T-helper 9 cell (primary cell): Measurements from ENCODE around the gene CLMP.
"Not testable (repeated sequence)": the region's sequence is repeated elsewhere in the genome, so short reads cannot be mapped to it uniquely, and the experiment has no call there.

Source experiments
- DNase-seq: peaks from one replicate; pipeline ENCODE4 v3.0.0-alpha.2; 2020

Gene CLMP

DNA sequence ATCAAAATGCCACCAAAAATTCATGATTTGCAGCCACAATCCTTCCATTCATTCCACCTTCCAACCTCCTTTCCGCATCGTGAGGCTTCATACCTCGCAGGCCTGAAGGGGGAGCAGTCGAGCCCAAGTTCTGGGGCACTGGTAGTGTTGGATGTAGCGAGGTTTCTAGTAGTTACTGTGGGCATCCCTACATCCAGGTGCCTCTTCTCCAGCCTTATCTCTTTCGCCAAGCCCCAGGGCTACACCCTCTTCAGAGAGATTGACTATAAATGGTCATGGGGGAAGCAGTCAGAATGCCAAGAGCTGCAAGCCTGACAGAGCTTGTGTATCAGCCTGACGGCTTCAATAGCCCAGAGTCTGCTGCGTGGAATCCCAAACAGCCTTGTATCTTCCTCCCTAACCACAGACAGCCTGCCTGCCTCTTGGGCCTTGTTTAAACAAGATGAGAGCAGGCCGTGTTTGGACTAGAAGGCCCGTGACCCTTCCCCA lies 28.9 kb downstream of the CLMP start:
- DNase-seq, result no peak

DNA sequence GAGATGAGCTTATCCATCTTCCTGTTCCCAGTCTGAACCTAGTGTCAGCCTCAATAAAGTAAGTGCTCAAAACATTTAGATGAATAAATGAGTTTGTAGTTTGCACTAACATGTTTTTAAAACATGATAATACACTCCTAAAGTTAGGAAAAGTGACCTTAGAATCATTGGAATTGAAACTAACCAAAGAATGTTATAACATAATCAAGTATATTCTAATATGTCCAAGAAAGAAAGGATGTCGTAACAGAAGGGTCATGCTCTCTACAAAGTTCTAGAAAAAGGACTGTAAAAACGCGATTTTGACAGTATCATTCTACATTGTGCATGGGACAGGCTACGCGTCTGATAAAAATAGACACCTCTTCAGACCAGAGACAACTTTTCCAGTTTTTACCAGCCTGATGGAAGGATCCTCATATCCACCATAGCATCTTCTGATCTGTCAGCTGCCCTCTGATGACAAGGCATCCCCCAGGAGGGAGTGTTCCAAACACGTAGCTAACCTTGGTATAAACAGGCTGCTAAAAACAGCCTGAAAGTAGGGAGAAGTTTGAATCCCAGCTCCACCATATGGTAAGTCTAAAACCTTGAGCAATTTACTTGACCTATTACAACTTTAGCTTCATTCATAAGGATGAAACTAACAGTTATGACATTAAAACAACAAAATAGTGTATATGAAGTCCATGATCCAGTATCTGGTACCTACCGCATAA lies 30.2 kb downstream of the CLMP start:
- DNase-seq, result no peak

DNA sequence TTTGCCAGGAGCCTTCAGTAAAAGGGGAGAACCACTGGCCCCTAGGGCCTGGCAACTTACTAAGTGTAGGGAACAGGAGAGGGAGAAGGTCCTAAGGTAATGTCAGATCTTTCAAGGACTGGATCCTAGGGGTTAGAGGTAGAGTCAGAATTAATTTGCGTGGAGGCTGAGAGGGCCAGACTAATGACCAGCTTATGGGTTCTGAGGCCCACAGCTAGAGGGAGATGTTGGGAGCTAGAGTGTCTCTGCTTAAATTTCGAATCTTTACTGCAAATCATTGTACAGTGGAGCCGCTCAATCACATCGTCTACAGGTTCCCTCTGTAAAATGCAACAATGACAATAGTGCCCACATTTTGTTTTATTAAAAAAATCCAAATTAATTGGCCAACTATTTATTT lies 31.4 kb downstream of the CLMP start:
- no peak for DNase-seq

DNA sequence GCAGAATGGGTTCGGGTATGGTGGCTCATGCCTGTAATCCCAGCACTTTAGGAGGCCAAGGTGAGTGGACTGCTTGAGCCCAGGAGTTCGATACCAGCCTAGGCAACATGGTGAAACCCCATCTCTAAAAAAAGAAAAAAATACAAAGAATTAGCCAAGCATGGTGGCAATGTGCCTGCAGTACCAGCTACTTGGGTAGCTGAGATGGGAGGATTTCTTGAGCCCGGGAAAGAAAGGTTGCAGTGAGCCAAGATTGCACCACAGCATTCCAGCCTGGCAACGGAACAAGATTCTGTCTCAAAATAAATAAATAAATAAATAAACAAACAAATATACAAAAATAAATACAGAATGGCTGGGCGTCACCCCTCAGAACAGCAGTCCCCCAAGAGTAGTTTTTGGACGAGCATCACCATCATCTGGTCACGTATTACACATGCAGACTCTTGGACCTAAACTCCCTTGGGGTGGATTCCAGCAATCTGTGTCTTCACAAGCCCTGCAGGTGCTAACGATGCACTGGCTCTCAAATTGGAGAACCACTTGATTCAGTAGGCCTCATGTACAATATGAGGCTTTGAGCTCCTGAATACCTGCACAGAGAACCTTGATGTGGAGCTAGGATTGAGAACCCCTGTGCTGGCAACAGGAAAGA lies 33.5 kb downstream of the CLMP start:
- no peak for DNase-seq

DNA sequence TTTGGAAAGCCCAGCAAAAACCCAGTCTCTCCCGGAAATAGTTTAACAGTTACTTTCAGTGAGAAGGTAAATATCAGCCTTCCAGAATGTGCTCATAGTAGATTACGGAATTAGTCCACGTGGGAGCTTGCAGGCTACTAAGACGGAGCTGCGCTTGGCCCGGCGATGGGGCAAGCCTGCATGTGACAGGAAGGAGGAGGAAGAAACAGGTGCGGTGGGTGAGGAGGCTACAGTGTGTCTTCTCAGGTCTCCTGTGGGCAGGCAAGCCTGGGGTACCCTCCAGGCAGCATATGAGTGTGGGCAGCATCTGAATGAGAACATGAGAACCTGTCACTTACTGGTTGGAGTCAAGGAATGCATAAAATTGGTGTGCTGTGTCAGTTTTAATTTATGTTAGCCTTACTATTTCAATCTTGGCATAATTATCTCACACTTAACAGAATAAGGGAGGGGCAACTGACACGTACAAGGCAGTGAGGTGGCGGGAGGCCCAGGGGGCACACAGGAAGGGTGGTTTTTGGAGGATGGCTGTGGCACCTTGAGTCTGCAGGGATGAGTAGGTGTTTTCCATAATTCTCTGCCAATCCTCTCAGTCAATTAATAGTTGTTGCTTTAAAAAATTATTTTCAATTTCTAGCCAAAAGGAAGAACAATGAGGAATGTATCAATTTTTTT lies 35.7 kb downstream of the CLMP start:
- DNase-seq, result no peak

DNA sequence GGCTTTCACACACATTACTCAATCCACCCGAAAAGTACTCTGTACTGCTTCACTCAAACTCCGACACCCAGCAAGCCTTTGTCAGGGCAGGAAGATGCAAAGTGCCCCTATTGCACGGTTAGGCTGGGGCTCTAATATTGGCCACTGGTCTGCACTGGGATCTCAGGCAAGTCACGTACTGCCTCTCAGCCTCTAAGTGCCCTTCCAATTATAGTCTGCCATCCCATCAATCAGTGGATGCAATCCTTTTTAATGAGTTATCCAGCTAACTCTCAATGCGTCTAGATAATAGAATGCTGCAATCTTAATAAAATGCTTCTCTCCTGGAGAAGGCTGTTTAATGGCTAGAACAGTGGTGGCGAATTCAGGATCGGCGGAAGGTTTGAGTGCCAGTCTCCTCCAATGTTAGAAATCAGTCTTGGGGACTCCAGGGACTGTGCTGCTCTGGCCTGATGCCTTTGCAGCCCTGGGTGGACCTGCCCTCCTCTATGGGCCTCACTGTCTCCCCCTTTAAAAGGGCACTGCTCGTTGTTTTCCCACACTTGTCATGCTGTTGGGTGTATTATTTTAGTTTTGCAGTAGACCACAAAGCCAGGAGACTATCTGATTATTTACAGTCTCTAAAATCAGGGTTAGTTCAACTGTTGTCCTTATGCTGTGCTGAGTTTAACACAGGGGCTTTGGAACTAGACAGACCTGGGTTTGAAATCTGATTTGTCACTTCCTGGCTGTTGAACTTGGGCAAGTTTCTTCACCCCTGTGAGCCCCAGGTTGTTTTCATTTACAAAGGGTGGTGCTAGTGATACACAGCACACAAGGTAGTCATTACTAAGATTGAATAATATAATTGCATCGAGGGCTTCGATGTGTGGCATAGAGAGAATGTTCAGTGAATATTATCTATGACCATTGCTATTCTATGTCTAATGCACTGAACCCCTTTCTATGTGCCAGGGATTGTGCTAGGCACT lies 36.7 kb downstream of the CLMP start:
- no peak for DNase-seq

DNA sequence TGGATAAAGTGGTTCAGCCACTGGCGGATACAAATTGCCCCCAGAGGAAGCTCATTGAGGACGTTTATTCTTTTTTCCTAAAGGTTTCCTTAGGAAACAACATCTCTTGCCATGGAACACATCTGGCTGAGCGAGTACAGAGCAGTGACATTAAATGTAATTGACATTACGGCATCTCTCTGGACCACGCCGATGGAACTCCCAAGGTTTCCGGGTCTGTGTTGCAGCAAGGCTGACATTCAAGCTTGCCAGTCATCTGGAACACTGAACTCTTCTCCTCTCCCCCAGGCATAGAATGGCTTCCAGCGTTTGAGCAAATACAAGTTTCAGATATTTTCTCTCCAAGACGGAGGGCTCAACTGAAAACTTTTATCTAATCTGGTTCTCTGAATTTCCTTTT lies 42.1 kb downstream of the CLMP start:
- no peak for DNase-seq

DNA sequence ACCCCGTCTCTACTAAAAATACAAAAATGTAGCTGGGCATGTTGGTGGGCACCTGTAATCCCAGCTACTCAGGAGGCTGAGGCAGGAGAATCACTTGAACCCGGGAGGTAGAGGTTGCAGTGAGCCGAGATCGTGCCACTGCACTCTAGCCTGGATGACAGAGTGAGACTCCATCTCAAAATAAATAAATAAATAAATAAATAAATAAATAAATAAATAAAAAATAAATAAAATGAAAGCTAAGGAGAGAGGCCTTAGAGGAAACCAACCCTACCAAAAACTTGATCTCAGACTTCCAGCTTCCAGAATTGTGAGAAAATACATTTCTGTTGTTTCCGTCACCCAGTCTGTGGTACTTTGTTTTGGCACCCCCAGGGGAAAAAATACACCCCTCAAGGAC lies 42.7 kb downstream of the CLMP start:
- not testable (repeated sequence) for DNase-seq

DNA sequence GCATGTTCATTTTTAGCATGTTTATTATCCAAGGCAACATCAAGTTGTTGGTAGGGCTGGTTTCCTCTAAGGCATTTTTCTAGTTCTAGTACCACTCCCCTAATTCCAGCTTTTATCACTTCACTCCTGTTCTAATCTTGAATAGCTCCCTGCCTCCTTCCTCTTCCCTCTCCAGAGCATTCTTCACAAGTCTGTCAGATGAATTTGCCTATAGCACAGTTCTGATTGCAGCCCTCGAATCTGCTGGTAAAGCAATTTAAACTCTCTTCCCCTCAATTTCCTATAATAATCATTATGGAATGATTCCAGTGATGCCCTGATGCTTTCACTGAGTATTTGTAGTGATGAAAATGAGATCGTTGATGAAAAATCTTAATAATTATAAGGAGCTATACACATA lies 43.3 kb downstream of the CLMP start:
- DNase-seq, result no peak

DNA sequence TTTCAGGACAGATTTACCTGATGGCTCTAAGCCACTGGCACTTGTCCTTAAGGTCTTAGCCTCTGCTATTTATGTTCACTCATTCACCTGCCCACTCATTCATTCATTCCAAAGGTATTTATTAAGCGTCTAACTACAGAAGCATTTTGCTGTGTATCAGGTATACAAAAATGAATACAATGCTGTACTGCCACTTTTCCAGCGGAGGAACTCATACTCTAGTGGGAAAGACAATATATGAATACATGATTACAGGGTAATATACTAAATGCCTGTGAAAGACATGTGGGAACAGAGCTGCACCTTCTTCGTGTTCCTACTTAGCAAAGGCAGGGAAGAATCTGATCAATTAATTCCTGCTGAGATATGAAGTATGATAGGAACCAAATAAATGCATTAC lies 43.7 kb downstream of the CLMP start:
- no peak for DNase-seq

DNA sequence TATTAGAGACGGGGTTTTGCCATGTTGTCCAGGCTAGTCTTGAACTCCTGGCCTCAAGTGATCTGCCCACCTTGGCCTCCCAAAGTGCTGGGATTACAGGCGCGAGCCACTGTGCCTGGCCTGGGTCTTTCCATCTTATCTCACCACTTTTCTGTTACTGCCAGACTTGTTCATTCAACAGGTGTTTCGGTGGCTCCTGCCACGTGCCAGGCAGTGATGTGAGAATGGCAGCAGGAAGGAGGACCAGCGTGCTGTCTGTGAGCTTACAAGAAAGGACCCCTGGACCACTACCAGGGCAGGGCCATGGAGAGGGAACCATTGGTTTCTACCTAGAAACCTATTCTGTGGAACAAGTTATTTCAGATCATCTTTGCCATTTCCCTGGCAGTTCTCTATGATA lies 44.2 kb downstream of the CLMP start:
- DNase-seq, result no peak

DNA sequence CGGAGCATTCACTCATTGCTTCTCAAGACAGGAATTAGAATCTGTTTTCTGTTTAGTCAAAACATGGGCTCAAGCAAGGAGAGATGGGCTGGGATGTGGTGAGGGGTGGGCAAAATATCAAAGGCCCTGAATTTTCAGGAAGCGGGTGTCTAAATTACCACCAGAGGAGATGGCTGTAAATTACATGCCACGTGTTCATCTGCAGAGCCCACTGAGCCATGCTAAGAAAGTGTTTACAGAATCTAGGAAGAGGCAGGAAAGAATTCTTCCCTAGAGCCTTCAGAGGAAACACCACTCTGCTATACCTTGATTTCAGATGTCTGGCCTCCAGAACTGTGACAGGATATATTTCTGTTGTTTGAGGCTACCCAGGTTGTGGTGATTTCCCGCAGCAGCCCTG lies 46.1 kb downstream of the CLMP start:
- no peak for DNase-seq

DNA sequence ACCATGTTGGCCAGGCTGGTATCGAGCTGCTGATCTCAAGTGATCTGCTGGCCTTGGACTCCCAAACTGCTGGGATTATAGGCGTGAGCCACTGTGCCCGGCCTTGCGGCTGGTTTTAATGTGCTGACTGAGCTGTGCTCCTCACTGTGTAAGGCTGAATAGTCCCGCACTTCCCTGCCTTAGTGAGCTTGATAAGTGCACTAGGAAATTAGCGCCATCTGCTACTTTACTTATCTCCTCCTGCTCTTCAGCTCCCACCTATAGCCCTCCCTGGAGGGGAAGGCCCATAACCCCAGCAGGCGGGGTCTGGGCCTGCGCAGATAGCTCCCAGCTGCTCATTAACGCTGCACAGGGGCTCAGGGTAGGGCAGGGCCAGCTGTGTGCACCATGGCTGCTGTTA lies 49.4 kb downstream of the CLMP start:
- DNase-seq, result no peak

DNA sequence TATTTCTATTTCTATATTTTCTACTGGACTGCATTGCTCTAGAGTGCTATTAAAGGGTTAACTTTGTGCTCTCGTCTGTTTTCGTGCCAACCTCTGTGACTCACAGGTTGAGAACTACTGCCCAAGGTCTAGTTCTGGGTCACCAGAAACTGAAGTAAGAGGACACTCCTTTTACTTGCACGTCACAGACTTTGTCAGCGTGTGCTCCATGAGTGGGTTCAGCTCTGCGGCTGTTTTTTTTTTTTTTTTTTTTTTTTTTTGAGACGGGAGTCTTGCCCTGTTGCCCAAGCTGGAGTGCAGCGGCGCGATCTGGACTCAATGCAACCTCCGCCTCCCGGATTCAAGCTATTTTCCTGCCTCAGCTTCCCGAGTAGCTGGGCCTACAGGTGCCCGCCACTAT lies 49.8 kb downstream of the CLMP start:
- no peak for DNase-seq

DNA sequence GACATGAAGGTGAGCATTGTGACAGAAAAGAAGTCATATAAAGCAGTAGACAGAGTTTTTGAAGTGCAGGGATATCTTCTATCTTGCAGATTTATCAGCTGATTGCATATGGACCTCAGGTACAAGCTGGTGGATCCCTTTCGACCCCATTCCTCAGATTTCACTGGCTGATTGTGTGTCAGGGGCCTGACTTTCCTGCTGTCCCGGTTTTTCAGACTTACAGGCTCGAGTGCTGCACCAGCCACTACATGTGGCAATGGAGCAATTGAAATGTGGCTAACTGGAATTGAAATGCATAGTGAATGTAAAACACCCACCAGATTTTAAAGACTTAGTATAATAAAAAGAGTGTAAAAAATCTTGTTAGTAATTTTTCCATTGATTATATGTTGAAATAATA lies 50.3 kb downstream of the CLMP start:
- DNase-seq, result no peak

DNA sequence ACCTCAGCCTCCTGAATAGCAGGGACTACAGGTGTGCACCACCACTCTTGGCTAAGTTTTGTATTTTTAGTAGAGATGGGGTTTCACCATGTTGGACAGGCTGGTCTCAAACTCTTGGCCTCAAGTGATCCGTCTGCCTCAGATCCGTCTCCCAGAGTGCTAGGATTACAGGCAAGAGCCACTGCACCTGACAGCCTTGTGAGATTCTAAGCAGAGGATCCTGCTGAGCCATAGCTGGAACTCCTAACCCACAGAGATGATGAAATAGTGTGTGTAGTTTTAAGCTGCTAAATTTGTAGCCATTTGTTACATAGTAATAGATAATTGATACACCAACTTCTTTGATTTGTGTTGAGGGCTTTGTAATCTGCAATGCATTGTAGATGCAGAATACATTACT lies 51.1 kb downstream of the CLMP start:
- no peak for DNase-seq

DNA sequence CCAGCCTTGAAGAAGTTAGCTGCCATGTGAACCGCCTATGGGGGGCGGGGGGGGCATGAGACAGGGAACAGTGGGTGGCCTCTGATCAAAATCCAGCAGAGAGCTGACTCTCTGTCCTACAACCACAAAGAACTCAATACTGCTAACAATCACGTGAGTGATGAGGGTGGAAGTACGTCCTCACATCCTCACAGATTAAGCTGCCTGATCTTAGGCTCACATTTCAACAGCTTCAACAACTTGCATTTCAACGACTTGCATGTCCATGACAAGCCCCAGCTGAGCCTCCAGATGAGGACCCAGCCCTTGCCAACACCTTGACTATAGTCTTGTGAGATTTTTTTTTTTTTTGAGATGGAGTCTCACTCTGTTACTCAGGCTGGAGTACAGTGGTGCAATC lies 51.6 kb downstream of the CLMP start:
- no peak for DNase-seq

DNA sequence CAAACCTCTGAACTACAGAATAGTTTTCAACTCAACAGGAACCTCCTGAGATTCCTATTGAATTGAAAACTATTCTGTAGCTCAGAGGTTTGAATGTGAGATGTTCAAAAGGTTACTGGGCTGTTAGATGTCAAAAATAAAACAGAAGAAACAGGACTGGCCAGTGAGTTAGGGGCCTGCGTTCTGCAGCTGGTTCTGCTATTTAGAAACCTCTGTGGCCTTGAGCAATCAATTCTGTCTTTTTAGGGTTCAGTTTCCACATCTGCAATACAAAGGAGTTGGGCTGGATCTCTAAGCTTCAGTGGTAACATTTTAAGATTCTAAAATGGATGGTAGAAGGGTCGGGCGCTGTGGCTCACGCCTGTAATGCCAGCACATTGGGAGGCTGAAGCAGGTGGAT lies 55.8 kb downstream of the CLMP start:
- DNase-seq, result no peak

DNA sequence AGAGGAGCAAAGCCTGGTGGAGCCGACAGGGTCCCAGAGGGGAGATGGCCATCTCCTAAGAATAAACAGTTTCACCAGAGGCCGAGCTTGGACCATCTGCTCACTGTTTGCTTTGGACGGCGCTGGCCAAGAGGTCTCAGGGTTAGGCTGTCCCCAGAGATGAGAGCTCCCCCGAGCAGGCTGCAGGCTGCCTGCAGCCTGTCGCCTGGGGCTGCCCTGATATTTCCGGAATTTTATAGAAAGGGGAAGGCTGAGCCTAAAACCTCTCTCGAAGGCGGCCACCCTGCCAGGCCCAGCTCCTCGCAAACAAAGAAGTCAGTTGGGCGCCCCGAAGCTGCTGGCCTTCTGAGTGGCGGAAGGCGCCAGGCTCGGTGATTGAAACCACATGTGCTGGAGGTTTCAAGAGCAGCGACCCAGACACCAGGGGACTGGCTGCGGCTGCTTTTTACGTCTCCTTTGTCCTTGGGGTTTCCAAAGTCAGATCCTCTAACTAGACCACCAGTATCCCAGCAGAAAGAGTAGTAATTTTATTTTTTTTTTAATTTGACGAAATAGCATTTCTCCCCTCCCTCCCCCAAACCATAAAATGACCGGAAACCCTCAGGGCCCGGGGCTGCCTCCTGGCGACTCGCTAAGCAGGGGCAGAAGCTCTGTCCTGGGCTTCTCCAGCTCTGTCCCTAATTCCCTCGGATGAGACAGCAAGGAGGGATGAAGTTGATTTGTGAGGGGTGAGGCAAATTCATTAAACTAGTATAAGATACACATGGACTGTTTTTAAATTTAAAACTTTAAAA lies 57.4 kb downstream of the CLMP start:
- no peak for DNase-seq

DNA sequence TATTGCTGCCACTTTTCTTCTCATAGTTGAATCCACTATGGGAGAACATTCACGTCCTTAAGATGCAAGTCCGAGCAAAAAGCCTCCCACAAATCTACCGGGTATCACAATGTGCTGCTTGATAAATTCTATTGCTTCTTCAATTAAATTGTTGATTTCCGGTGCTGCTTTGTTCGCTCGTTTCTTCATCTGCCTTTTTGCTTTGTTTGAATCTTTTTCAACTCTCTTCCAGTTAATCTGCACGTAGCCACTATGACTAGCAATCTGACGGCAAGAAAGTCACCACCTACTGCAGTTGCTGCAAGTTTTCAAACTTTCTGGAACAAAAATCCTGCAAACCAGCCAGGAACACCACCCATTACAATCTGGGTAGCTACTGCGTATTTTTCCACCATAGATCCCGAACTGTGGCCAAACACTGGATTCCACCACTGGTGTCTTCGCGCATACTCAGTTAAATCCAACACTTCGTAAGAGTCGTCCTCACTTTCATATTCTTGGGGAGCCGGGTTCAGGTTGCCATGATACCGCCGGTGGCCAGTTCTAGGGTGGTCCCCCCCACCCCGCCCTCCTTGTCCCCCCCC lies 59.1 kb downstream of the CLMP start:
- DNase-seq, result no peak

DNA sequence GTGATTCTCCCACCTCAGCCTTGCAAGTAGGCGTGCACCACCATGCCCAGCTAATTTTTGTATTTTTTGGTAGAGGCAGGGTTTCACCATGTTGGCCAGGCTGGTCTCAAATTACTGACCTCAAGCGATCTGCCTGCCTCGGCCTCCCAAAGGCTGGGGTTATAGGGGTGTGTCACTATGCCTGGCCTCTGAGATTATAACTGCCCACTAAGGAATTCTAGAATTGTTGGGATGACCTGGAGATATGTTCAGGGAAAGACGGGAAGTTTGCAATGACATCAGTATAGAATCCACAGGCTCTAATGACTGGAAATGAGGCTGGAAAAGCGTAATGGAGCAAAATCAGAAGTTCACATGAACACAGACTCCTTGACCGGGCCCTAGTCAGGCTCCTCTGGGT lies 62.2 kb downstream of the CLMP start:
- no peak for DNase-seq
